ENCODE results near the gene SIRT1.
"Not testable (repeated sequence)": the region's sequence is repeated elsewhere in the genome, so short reads cannot be mapped to it uniquely, and the experiment has no call there.

The SIRT1 gene

DNA sequence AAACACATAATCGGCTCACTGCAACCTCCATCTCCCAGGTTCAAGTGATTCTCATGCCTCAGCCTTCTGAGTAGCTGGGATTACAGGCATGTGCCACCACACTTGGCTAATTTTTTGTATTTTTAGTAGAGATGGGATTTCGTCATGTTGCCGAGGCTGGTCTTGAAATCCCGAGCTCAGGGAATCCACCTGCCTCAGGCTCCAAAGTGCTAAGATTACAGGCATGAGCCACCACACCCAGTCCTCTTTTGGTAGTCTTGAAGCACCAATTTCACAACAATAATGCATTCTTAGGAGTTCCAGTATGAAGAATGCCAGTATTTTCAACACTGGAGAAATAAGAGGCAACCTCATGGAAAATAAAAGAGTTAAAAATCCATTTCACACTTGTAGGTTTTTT, 81.6 kb downstream of the SIRT1 start:
- not testable (repeated sequence) for H3K27ac ChIP-seq (ENCODE audit: low read depth, low read length)

More for the DNA sequence above, 81.6 kb downstream of the SIRT1 start:
- not testable (repeated sequence) for H3K9me3 ChIP-seq (ENCODE audit: control insufficient read depth, insufficient read depth, low read depth, low read length); H3K4me3 ChIP-seq (ENCODE audit: low read depth, low read length); H3K27me3 ChIP-seq (ENCODE audit: control insufficient read depth, insufficient read depth, low read length); H3K9ac ChIP-seq (ENCODE audit: low read length); H3K4me1 ChIP-seq (ENCODE audit: control insufficient read depth, insufficient read depth, low read length)
- peaks cover 27% of the 10 kb centered on the region for H3K36me3 ChIP-seq (ENCODE audit: control insufficient read depth, insufficient read depth, low read length)
